GM23338 (cell line): ENCODE results near the gene SLC16A12. TPM values are rescaled to one million over a fixed set of nuclear protein-coding genes. Genes with fewer than 3 reads are reported as not detected.

Experiments used
- ATAC-seq: fragments of 200-7000 bp; cut with Tn5 transposase; 3 replicates; pipeline ENCODE4 v1.9.1; 2020
- DNase-seq: peaks from one replicate; pipeline ENCODE4 v3.0.0-alpha.2; 2015; ENCODE audit warnings: low spot score
- H2AFZ ChIP-seq: fragments of 200-600 bp; sonication (generic); 2 replicates; pipeline ENCODE4 v1.8.0; 2016; ENCODE audit warnings: antibody characterized with exemption, mild to moderate bottlenecking, moderate library complexity
- H3F3A ChIP-seq: fragments of 200-600 bp; sonication (generic); replicated peaks from 2 replicates; pipeline ENCODE4 v1.8.0; 2017; ENCODE audit warnings: antibody characterized with exemption, mixed run types, low read depth
- H3K27ac ChIP-seq: fragments of 200-600 bp; sonication (generic); 2 replicates; pipeline ENCODE4 v1.6.1; 2016; ENCODE audit warnings: low read depth
- H3K27me3 ChIP-seq: fragments of 200-600 bp; sonication (generic); 2 replicates; pipeline ENCODE4 v1.8.0; 2016; ENCODE audit warnings: mild to moderate bottlenecking, mixed run types, moderate library complexity; ENCODE audit not compliant: insufficient read depth
- H3K36me3 ChIP-seq: fragments of 200-600 bp; sonication (generic); 2 replicates; pipeline ENCODE4 v1.8.0; 2016; ENCODE audit warnings: mild to moderate bottlenecking; ENCODE audit not compliant: insufficient read depth
- H3K4me1 ChIP-seq: fragments of 200-600 bp; sonication (generic); 2 replicates; pipeline ENCODE4 v1.8.0; 2016; ENCODE audit warnings: mild to moderate bottlenecking, moderate library complexity; ENCODE audit not compliant: insufficient read depth
- H3K4me2 ChIP-seq: fragments of 200-600 bp; sonication (generic); 2 replicates; pipeline ENCODE4 v1.7.1; 2017; ENCODE audit warnings: mixed run types
- H3K4me3 ChIP-seq: fragments of 200-600 bp; sonication (generic); 2 replicates; pipeline ENCODE4 v1.6.1; 2016; ENCODE audit warnings: mixed run types
- H3K79me2 ChIP-seq: fragments of 200-600 bp; sonication (generic); replicated peaks from 2 replicates; pipeline ENCODE4 v1.8.0; 2017; ENCODE audit warnings: mild to moderate bottlenecking; ENCODE audit not compliant: insufficient read depth
- H3K9me2 ChIP-seq: fragments of 200-600 bp; sonication (generic); 2 replicates; pipeline ENCODE4 v1.8.0; 2017; ENCODE audit not compliant: insufficient read depth
- H4K20me1 ChIP-seq: fragments of 200-600 bp; sonication (generic); replicated peaks from 2 replicates; pipeline ENCODE4 v1.8.0; 2017; ENCODE audit warnings: mild to moderate bottlenecking; ENCODE audit not compliant: insufficient read depth
- H3K27ac Mint-ChIP-seq: 2 replicates; pipeline ENCODE4 v1.8.0; 2020; ENCODE audit warnings: inconsistent platforms, mild to moderate bottlenecking, moderate library complexity, mixed read lengths
- H3K27me3 Mint-ChIP-seq: 3 replicates; pipeline ENCODE4 v1.8.0; 2022; ENCODE audit warnings: low read depth, mild to moderate bottlenecking, moderate library complexity, mixed read lengths, inconsistent platforms; ENCODE audit not compliant: insufficient read depth, poor library complexity
- H3K36me3 Mint-ChIP-seq: 3 replicates; pipeline ENCODE4 v1.8.0; 2021; ENCODE audit warnings: low read depth, mild to moderate bottlenecking, inconsistent platforms, moderate library complexity, mixed read lengths
- H3K4me1 Mint-ChIP-seq: 3 replicates; pipeline ENCODE4 v1.8.0; 2020; ENCODE audit warnings: mild to moderate bottlenecking, inconsistent platforms, mixed read lengths
- H3K4me3 Mint-ChIP-seq: 3 replicates; pipeline ENCODE4 v1.8.0; 2021; ENCODE audit warnings: moderate library complexity, mild to moderate bottlenecking, inconsistent platforms, mixed read lengths
- H3K9me3 Mint-ChIP-seq: 3 replicates; pipeline ENCODE4 v1.8.0; 2020; ENCODE audit warnings: moderate library complexity, mild to moderate bottlenecking, inconsistent platforms, mixed read lengths
- CREB1 ChIP-seq: fragments of 250-450 bp; sonication (Bioruptor Pico); IDR thresholded peaks from 2 replicates; pipeline ENCODE4 v1.5.0; 2020; ENCODE audit warnings: low read depth, mild to moderate bottlenecking, moderate library complexity
- EZH2 ChIP-seq: fragments of 200-600 bp; sonication (generic); IDR thresholded peaks from one replicate; pipeline ENCODE4 v1.8.0; 2017; ENCODE audit warnings: antibody characterized with exemption, mild to moderate bottlenecking, low read depth; ENCODE audit not compliant: unreplicated experiment
- EZH2phosphoT487 ChIP-seq: fragments of 200-600 bp; sonication (generic); IDR thresholded peaks from one replicate; pipeline ENCODE4 v1.8.1; 2018; ENCODE audit warnings: antibody characterized with exemption; ENCODE audit not compliant: unreplicated experiment
- JUNB ChIP-seq: IDR thresholded peaks from one replicate; pipeline ENCODE4 v1.6.1; 2016; ENCODE audit warnings: antibody characterized with exemption; ENCODE audit not compliant: unreplicated experiment
- NANOG ChIP-seq: IDR thresholded peaks from 2 replicates; pipeline ENCODE4 v1.6.1; 2016; ENCODE audit warnings: antibody characterized with exemption, borderline replicate concordance
- POLR2AphosphoS5 ChIP-seq: IDR thresholded peaks from 2 replicates; pipeline ENCODE4 v1.6.1; 2016; ENCODE audit warnings: antibody characterized with exemption, low read depth
- STAT1 ChIP-seq: IDR thresholded peaks from one replicate; pipeline ENCODE4 v1.6.1; 2016; ENCODE audit warnings: antibody characterized with exemption; ENCODE audit not compliant: unreplicated experiment
- ZNF114 ChIP-seq: fragments of 250-450 bp; sonication (Bioruptor Pico); IDR thresholded peaks from 2 replicates; pipeline ENCODE4 v1.5.0; 2020; ENCODE audit warnings: mild to moderate bottlenecking, moderate library complexity
- ZNF331 ChIP-seq: fragments of 250-450 bp; sonication (Bioruptor Pico); IDR thresholded peaks from 2 replicates; pipeline ENCODE4 v1.5.0; 2020; ENCODE audit warnings: low read depth, mild to moderate bottlenecking, moderate library complexity
- polyA plus RNA-seq: library from polyadenylated mRNA; unstranded; fragments of >200 nt; fragmentation: Nextera tagmentation; extraction: Ambion mirVana; gene quantifications from 2 replicates; pipeline ENCODE4 v1.2.1, GENCODE V29; 2016
- total RNA-seq: library from RNA; depleted of rRNA; stranded (reverse); fragments of >200 nt; shearing (Covaris generic); gene quantifications from 2 replicates; pipeline ENCODE4 v1.2.3, GENCODE V29; 2014
- TF ChIP-seq, protein P1 (sequence below): fragments of 250-450 bp; sonication (Bioruptor Pico); IDR thresholded peaks from 2 replicates; pipeline ENCODE4 v1.5.0; 2020; ENCODE audit warnings: mild to moderate bottlenecking, moderate library complexity
- TF ChIP-seq, protein P2 (sequence below): IDR thresholded peaks from one replicate; pipeline ENCODE4 v1.6.1; 2018; ENCODE audit warnings: antibody characterized with exemption; ENCODE audit not compliant: unreplicated experiment
- TF ChIP-seq, protein P3 (sequence below): IDR thresholded peaks from 2 replicates; pipeline ENCODE4 v1.6.1; 2016; ENCODE audit warnings: antibody characterized with exemption
- TF ChIP-seq, protein P4 (sequence below), 2 experiments: fragments of 200-600 bp in 1 of 2; sonication (generic) in 1 of 2; conservative IDR thresholded peaks; 2 replicates each; pipeline versions ENCODE4 v1.5.1 to v1.6.1; 2016 to 2017; ENCODE audit warnings: antibody characterized with exemption in 2 of 2, low read depth in 2 of 2, mild to moderate bottlenecking in 2 of 2, moderate library complexity in 1 of 2

The SLC16A12 gene
- total and polyA plus RNA-seq, 2 experiments from 2014 or later = 0.84 to 2.0 TPM

DNA sequence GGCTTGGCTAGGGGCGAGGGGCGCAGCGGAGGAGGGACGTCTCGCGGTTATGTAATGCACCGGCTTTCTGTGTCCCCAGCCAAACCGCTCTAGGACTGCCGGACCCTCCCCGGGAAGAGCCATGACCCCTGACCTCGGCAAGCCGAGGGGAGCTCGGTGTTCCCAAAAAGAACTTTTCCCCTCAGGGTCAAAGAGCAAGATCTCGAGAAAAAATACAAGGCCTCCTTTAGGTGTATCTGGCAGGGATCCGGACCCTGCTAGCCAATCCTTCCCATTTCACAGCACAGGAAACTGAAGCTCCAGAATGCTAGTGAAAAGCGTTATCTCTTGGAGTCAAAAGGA, 590 bp upstream of the SLC16A12 start:
- H3K4me2 ChIP-seq = peak overlapping the region; percentile 91

More for the DNA sequence above, 590 bp upstream of the SLC16A12 start:
- Histone ChIP-seq H3K27me3 (peaks cover 65% of the 10 kb centered on the region), H3K9me2 (no peaks in the 10 kb centered on the region), H3K27ac (no peak overlapping the region), H3K79me2 (no peaks in the 10 kb centered on the region), H3K4me1 (peaks cover 45% of the 10 kb centered on the region), H4K20me1 (no peaks in the 10 kb centered on the region), H3K4me3 (peak overlapping the region; percentile 67), H3F3A (peaks cover 13% of the 10 kb centered on the region), H2AFZ (peak overlapping the region; percentile 85), H3K36me3 (no peaks in the 10 kb centered on the region)
- ATAC-seq (peak; percentile 1; the same call in 2 of the 3 replicates), DNase-seq (no peak)
- TF ChIP-seq, protein P1, sequence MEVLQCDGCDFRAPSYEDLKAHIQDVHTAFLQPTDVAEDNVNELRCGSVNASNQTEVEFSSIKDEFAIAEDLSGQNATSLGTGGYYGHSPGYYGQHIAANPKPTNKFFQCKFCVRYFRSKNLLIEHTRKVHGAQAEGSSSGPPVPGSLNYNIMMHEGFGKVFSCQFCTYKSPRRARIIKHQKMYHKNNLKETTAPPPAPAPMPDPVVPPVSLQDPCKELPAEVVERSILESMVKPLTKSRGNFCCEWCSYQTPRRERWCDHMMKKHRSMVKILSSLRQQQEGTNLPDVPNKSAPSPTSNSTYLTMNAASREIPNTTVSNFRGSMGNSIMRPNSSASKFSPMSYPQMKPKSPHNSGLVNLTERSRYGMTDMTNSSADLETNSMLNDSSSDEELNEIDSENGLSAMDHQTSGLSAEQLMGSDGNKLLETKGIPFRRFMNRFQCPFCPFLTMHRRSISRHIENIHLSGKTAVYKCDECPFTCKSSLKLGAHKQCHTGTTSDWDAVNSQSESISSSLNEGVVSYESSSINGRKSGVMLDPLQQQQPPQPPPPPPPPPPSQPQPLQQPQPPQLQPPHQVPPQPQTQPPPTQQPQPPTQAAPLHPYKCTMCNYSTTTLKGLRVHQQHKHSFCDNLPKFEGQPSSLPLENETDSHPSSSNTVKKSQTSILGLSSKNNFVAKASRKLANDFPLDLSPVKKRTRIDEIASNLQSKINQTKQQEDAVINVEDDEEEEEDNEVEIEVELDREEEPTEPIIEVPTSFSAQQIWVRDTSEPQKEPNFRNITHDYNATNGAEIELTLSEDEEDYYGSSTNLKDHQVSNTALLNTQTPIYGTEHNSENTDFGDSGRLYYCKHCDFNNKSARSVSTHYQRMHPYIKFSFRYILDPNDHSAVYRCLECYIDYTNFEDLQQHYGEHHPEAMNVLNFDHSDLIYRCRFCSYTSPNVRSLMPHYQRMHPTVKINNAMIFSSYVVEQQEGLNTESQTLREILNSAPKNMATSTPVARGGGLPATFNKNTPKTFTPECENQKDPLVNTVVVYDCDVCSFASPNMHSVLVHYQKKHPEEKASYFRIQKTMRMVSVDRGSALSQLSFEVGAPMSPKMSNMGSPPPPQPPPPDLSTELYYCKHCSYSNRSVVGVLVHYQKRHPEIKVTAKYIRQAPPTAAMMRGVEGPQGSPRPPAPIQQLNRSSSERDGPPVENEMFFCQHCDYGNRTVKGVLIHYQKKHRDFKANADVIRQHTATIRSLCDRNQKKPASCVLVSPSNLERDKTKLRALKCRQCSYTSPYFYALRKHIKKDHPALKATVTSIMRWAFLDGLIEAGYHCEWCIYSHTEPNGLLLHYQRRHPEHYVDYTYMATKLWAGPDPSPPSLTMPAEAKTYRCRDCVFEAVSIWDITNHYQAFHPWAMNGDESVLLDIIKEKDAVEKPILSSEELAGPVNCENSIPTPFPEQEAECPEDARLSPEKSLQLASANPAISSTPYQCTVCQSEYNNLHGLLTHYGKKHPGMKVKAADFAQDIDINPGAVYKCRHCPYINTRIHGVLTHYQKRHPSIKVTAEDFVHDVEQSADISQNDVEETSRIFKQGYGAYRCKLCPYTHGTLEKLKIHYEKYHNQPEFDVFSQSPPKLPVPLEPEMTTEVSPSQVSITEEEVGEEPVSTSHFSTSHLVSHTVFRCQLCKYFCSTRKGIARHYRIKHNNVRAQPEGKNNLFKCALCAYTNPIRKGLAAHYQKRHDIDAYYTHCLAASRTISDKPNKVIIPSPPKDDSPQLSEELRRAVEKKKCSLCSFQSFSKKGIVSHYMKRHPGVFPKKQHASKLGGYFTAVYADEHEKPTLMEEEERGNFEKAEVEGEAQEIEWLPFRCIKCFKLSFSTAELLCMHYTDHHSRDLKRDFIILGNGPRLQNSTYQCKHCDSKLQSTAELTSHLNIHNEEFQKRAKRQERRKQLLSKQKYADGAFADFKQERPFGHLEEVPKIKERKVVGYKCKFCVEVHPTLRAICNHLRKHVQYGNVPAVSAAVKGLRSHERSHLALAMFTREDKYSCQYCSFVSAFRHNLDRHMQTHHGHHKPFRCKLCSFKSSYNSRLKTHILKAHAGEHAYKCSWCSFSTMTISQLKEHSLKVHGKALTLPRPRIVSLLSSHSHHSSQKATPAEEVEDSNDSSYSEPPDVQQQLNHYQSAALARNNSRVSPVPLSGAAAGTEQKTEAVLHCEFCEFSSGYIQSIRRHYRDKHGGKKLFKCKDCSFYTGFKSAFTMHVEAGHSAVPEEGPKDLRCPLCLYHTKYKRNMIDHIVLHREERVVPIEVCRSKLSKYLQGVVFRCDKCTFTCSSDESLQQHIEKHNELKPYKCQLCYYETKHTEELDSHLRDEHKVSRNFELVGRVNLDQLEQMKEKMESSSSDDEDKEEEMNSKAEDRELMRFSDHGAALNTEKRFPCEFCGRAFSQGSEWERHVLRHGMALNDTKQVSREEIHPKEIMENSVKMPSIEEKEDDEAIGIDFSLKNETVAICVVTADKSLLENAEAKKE (CRISPR knock-in tag) = no peak
- TF ChIP-seq, protein P2, sequence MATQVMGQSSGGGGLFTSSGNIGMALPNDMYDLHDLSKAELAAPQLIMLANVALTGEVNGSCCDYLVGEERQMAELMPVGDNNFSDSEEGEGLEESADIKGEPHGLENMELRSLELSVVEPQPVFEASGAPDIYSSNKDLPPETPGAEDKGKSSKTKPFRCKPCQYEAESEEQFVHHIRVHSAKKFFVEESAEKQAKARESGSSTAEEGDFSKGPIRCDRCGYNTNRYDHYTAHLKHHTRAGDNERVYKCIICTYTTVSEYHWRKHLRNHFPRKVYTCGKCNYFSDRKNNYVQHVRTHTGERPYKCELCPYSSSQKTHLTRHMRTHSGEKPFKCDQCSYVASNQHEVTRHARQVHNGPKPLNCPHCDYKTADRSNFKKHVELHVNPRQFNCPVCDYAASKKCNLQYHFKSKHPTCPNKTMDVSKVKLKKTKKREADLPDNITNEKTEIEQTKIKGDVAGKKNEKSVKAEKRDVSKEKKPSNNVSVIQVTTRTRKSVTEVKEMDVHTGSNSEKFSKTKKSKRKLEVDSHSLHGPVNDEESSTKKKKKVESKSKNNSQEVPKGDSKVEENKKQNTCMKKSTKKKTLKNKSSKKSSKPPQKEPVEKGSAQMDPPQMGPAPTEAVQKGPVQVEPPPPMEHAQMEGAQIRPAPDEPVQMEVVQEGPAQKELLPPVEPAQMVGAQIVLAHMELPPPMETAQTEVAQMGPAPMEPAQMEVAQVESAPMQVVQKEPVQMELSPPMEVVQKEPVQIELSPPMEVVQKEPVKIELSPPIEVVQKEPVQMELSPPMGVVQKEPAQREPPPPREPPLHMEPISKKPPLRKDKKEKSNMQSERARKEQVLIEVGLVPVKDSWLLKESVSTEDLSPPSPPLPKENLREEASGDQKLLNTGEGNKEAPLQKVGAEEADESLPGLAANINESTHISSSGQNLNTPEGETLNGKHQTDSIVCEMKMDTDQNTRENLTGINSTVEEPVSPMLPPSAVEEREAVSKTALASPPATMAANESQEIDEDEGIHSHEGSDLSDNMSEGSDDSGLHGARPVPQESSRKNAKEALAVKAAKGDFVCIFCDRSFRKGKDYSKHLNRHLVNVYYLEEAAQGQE = no peak
- TF ChIP-seq, protein P3, sequence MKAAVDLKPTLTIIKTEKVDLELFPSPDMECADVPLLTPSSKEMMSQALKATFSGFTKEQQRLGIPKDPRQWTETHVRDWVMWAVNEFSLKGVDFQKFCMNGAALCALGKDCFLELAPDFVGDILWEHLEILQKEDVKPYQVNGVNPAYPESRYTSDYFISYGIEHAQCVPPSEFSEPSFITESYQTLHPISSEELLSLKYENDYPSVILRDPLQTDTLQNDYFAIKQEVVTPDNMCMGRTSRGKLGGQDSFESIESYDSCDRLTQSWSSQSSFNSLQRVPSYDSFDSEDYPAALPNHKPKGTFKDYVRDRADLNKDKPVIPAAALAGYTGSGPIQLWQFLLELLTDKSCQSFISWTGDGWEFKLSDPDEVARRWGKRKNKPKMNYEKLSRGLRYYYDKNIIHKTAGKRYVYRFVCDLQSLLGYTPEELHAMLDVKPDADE = no peak
- TF ChIP-seq NANOG (no peak), JUNB (no peak), EZH2phosphoT487 (no peak), POLR2AphosphoS5 (no peak), ZNF114 (CRISPR knock-in tag) (no peak), STAT1 (no peak), CREB1 (no peak), EZH2 (no peak), ZNF331 (CRISPR knock-in tag) (no peak)
- TF ChIP-seq, protein P4, sequence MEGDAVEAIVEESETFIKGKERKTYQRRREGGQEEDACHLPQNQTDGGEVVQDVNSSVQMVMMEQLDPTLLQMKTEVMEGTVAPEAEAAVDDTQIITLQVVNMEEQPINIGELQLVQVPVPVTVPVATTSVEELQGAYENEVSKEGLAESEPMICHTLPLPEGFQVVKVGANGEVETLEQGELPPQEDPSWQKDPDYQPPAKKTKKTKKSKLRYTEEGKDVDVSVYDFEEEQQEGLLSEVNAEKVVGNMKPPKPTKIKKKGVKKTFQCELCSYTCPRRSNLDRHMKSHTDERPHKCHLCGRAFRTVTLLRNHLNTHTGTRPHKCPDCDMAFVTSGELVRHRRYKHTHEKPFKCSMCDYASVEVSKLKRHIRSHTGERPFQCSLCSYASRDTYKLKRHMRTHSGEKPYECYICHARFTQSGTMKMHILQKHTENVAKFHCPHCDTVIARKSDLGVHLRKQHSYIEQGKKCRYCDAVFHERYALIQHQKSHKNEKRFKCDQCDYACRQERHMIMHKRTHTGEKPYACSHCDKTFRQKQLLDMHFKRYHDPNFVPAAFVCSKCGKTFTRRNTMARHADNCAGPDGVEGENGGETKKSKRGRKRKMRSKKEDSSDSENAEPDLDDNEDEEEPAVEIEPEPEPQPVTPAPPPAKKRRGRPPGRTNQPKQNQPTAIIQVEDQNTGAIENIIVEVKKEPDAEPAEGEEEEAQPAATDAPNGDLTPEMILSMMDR (conservative IDR thresholded peaks at IDR 0.05; ENCODE audit: low read depth in 2 of 2) = no peak
- no peak overlapping the region for H3K27ac Mint-ChIP-seq
- peak overlapping the region; percentile 67 for H3K4me3 Mint-ChIP-seq
- peaks cover 24% of the 10 kb centered on the region for H3K27me3 Mint-ChIP-seq
- no peaks in the 10 kb centered on the region for H3K36me3 Mint-ChIP-seq
- peaks cover 37% of the 10 kb centered on the region for H3K4me1 Mint-ChIP-seq
- H3K9me3 Mint-ChIP-seq = no peaks in the 10 kb centered on the region
